CD4-positive, CD25-positive, alpha-beta regulatory T cell (primary cell): ENCODE data around the gene CREB5. TPM values are rescaled to one million over a fixed set of nuclear protein-coding genes. Genes with fewer than 3 reads are reported as not detected.

Experiments
- ATAC-seq, 2 donors: fragments of 150-1000 bp; cut with Tn5 transposase; one replicate each; pipeline ENCODE4 v1.10.0; 2021; ENCODE audit warnings: low read depth in 2 of 2, moderate number of reproducible peaks in 2 of 2, moderate library complexity in 1 of 2
- DNase-seq, 3 donors: peaks; one replicate each; pipeline versions ENCODE4 v3.0.0 to v3.0.0-alpha.2; 2012 to 2022; ENCODE audit warnings: mixed read lengths in 1 of 3
- H3K27ac ChIP-seq: one replicate; pipeline ENCODE4 v1.7.0; 2013; ENCODE audit warnings: mild to moderate bottlenecking, low read length; ENCODE audit not compliant: insufficient read depth, poor library complexity, severe bottlenecking
- H3K27me3 ChIP-seq: one replicate; pipeline ENCODE4 v1.7.0; 2013; ENCODE audit warnings: low read length; ENCODE audit not compliant: control insufficient read depth, insufficient read depth
- H3K36me3 ChIP-seq: one replicate; pipeline ENCODE4 v1.7.0; 2013; ENCODE audit warnings: mild to moderate bottlenecking, low read length, moderate library complexity; ENCODE audit not compliant: control insufficient read depth, insufficient read depth
- H3K4me1 ChIP-seq: 2 replicates; pipeline ENCODE4 v1.7.0; 2013; ENCODE audit warnings: mild to moderate bottlenecking, low read length; ENCODE audit not compliant: insufficient read depth, control insufficient read depth, poor library complexity, severe bottlenecking
- H3K4me3 ChIP-seq: one replicate; pipeline ENCODE4 v1.7.0; 2013; ENCODE audit warnings: low read depth, mild to moderate bottlenecking, low read length, moderate library complexity
- H3K9me3 ChIP-seq, 2 experiments: 1 replicate in 1 of 2; 2 replicates in 1 of 2; pipeline ENCODE4 v1.7.0; 2013; ENCODE audit warnings: low read length in 2 of 2, mild to moderate bottlenecking in 1 of 2, moderate library complexity in 1 of 2; ENCODE audit not compliant: control insufficient read depth in 2 of 2
- H3K27ac Mint-ChIP-seq, 3 donors: one replicate each; pipeline ENCODE4 v1.8.0; 2020 to 2022; ENCODE audit warnings: mild to moderate bottlenecking in 3 of 3, mixed read lengths in 3 of 3, moderate library complexity in 2 of 3
- H3K27me3 Mint-ChIP-seq: one replicate; pipeline ENCODE4 v1.8.0; 2022; ENCODE audit warnings: mild to moderate bottlenecking, mixed read lengths
- H3K36me3 Mint-ChIP-seq: one replicate; pipeline ENCODE4 v1.8.0; 2020; ENCODE audit warnings: mixed read lengths
- H3K4me1 Mint-ChIP-seq, 4 donors: one replicate each; pipeline ENCODE4 v1.8.0; 2020 to 2022; ENCODE audit warnings: mixed read lengths in 4 of 4, mild to moderate bottlenecking in 1 of 4
- H3K4me3 Mint-ChIP-seq, 4 donors: one replicate each; pipeline ENCODE4 v1.8.0; 2020 to 2022; ENCODE audit warnings: mild to moderate bottlenecking in 4 of 4, mixed read lengths in 4 of 4, moderate library complexity in 3 of 4
- H3K9me3 Mint-ChIP-seq, 7 donors: one replicate each; pipeline ENCODE4 v1.8.0; 2020 to 2022; ENCODE audit warnings: mixed read lengths in 7 of 7, mild to moderate bottlenecking in 3 of 7, moderate library complexity in 2 of 7
- polyA plus RNA-seq, 4 donors: library from polyadenylated mRNA; unstranded; fragments of 300-500 nt; fragmentation: Illumina TruSeq; gene quantifications; one replicate each; pipeline ENCODE4 v1.2.3, GENCODE V29; 2021
- total RNA-seq: library from RNA; stranded (reverse); gene quantifications from one replicate; pipeline ENCODE4 v1.2.3, GENCODE V29; 2022

The CREB5 gene
- total and polyA plus RNA-seq, 5 donors from 2014 or later = 1.3 TPM; not detected in 4

- no peaks in the 10 kb centered on the region for H3K4me1 ChIP-seq
- H3K9me3 Mint-ChIP-seq = peaks cover 0 to 1% (median 0%) of the 10 kb centered on the region in 7 donors
- peaks cover 12% of the 10 kb centered on the region for H3K27me3 ChIP-seq
- H3K27ac Mint-ChIP-seq = no peak overlapping the region
- H3K27me3 Mint-ChIP-seq = peaks cover 57% of the 10 kb centered on the region
- H3K4me3 ChIP-seq = no peak overlapping the region
- peaks cover 0 to 8% (median 5%) of the 10 kb centered on the region in 4 donors for H3K4me1 Mint-ChIP-seq
- no peaks in the 10 kb centered on the region for H3K36me3 ChIP-seq
- H3K27ac ChIP-seq = no peak overlapping the region
- H3K9me3 ChIP-seq = no peaks in the 10 kb centered on the region
- no peaks in the 10 kb centered on the region for H3K36me3 Mint-ChIP-seq
- DNase-seq (no peak), ATAC-seq (no peak)
- no peak overlapping the region for H3K4me3 Mint-ChIP-seq
Measured at GRCh38 chr7:28855538-28856217, 443.4 kb downstream of the CREB5 start.

GRCh38 chr7:28856656-28857055 lies 444.3 kb downstream of the CREB5 start:
- no peaks in the 10 kb centered on the region for H3K9me3 ChIP-seq
- H3K4me3 Mint-ChIP-seq = no peak overlapping the region
- no peak overlapping the region for H3K27ac ChIP-seq
- peaks cover 12% of the 10 kb centered on the region for H3K27me3 ChIP-seq
- H3K4me1 ChIP-seq = no peaks in the 10 kb centered on the region
- no peak overlapping the region for H3K27ac Mint-ChIP-seq
- no peak for DNase-seq
- no peaks in the 10 kb centered on the region for H3K36me3 ChIP-seq
- H3K4me3 ChIP-seq = no peak overlapping the region
- peaks cover 0 to 8% (median 5%) of the 10 kb centered on the region in 4 donors for H3K4me1 Mint-ChIP-seq
- H3K27me3 Mint-ChIP-seq = peaks cover 56% of the 10 kb centered on the region
- ATAC-seq = no peak
- H3K36me3 Mint-ChIP-seq = no peaks in the 10 kb centered on the region
- peaks cover 0 to 1% (median 0%) of the 10 kb centered on the region in 7 donors for H3K9me3 Mint-ChIP-seq

GRCh38 chr7:28858206-28858605 lies 445.9 kb downstream of the CREB5 start:
- H3K36me3 ChIP-seq = no peaks in the 10 kb centered on the region
- H3K4me1 ChIP-seq = no peaks in the 10 kb centered on the region
- ATAC-seq (no peak), DNase-seq (no peak)
- no peak overlapping the region for H3K4me3 ChIP-seq
- Mint-ChIP-seq H3K27ac (no peak overlapping the region), H3K27me3 (peaks cover 41% of the 10 kb centered on the region), H3K36me3 (no peaks in the 10 kb centered on the region), H3K4me1 (peaks cover 0 to 8% (median 4%) of the 10 kb centered on the region in 4 donors), H3K9me3 (peaks cover 0 to 1% (median 0%) of the 10 kb centered on the region in 7 donors), H3K4me3 (peak overlapping the region in 1 of 4 donors; percentile 49)
- peaks cover 6% of the 10 kb centered on the region for H3K27me3 ChIP-seq
- no peaks in the 10 kb centered on the region for H3K9me3 ChIP-seq
- no peak overlapping the region for H3K27ac ChIP-seq

GRCh38 chr7:28858895-28859294 lies 446.6 kb downstream of the CREB5 start:
- Histone ChIP-seq H3K27me3 (peaks cover 5% of the 10 kb centered on the region), H3K27ac (no peak overlapping the region), H3K4me3 (no peak overlapping the region), H3K4me1 (no peaks in the 10 kb centered on the region), H3K9me3 (no peaks in the 10 kb centered on the region), H3K36me3 (no peaks in the 10 kb centered on the region)
- ATAC-seq = no peak
- DNase-seq = no peak
- H3K9me3 Mint-ChIP-seq = peaks cover 0 to 1% (median 0%) of the 10 kb centered on the region in 7 donors
- no peak overlapping the region for H3K27ac Mint-ChIP-seq
- H3K27me3 Mint-ChIP-seq = peaks cover 34% of the 10 kb centered on the region
- H3K36me3 Mint-ChIP-seq = no peaks in the 10 kb centered on the region
- peaks cover 0 to 3% (median 1%) of the 10 kb centered on the region in 4 donors for H3K4me1 Mint-ChIP-seq
- H3K4me3 Mint-ChIP-seq = no peak overlapping the region

- no peak overlapping the region for H3K4me3 ChIP-seq
- H3K36me3 ChIP-seq = no peaks in the 10 kb centered on the region
- Mint-ChIP-seq H3K4me1 (no peaks in the 10 kb centered on the region), H3K27me3 (peaks cover 12% of the 10 kb centered on the region), H3K36me3 (no peaks in the 10 kb centered on the region), H3K9me3 (peaks cover 0 to 1% (median 0%) of the 10 kb centered on the region in 7 donors), H3K27ac (no peak overlapping the region), H3K4me3 (no peak overlapping the region)
- no peaks in the 10 kb centered on the region for H3K9me3 ChIP-seq
- no peaks in the 10 kb centered on the region for H3K27me3 ChIP-seq
- ATAC-seq (no peak), DNase-seq (no peak)
- no peak overlapping the region for H3K27ac ChIP-seq
- H3K4me1 ChIP-seq = no peaks in the 10 kb centered on the region
Measured at GRCh38 chr7:28861825-28862224, 449.5 kb downstream of the CREB5 start.

GRCh38 chr7:28862595-28863272 lies 450.4 kb downstream of the CREB5 start:
- no peaks in the 10 kb centered on the region for H3K4me1 Mint-ChIP-seq
- no peak overlapping the region for H3K4me3 ChIP-seq
- H3K9me3 Mint-ChIP-seq = peaks cover 0 to 1% (median 0%) of the 10 kb centered on the region in 7 donors
- no peaks in the 10 kb centered on the region for H3K9me3 ChIP-seq
- ATAC-seq (no peak), DNase-seq (no peak)
- no peaks in the 10 kb centered on the region for H3K4me1 ChIP-seq
- peaks cover 12% of the 10 kb centered on the region for H3K27me3 Mint-ChIP-seq
- no peaks in the 10 kb centered on the region for H3K36me3 ChIP-seq
- H3K27me3 ChIP-seq = no peaks in the 10 kb centered on the region
- no peak overlapping the region for H3K27ac Mint-ChIP-seq
- H3K4me3 Mint-ChIP-seq = no peak overlapping the region
- H3K36me3 Mint-ChIP-seq = no peaks in the 10 kb centered on the region
- H3K27ac ChIP-seq = no peak overlapping the region

- no peaks in the 10 kb centered on the region for H3K4me1 Mint-ChIP-seq
- no peak overlapping the region for H3K27ac Mint-ChIP-seq
- ATAC-seq (no peak), DNase-seq (no peak)
- no peaks in the 10 kb centered on the region for H3K36me3 ChIP-seq
- no peak overlapping the region for H3K4me3 ChIP-seq
- no peak overlapping the region for H3K4me3 Mint-ChIP-seq
- no peak overlapping the region for H3K27ac ChIP-seq
- H3K4me1 ChIP-seq = no peaks in the 10 kb centered on the region
- H3K27me3 ChIP-seq = no peaks in the 10 kb centered on the region
- no peaks in the 10 kb centered on the region for H3K36me3 Mint-ChIP-seq
- H3K9me3 Mint-ChIP-seq = no peaks in the 10 kb centered on the region
- peaks cover 7% of the 10 kb centered on the region for H3K27me3 Mint-ChIP-seq
- no peaks in the 10 kb centered on the region for H3K9me3 ChIP-seq
Measured at GRCh38 chr7:28865601-28866144, 453.4 kb downstream of the CREB5 start.
